ENCODE measurements around the gene ANKRD16.

- TF ChIP-seq POLR2A (IDR thresholded peaks at IDR 0.05) (no peak), CTCF (IDR thresholded peaks at IDR 0.05) (no peak)
Measured at GRCh38 chr10:5930272-5930671, 40.6 kb upstream of the ANKRD16 start.

All from body of pancreas (tissue), 4 donors.